ENCODE measurements around the gene SLC39A11.
"Not testable (repeated sequence)": the region's sequence is repeated elsewhere in the genome, so short reads cannot be mapped to it uniquely, and the experiment has no call there.

The SLC39A11 gene

DNA sequence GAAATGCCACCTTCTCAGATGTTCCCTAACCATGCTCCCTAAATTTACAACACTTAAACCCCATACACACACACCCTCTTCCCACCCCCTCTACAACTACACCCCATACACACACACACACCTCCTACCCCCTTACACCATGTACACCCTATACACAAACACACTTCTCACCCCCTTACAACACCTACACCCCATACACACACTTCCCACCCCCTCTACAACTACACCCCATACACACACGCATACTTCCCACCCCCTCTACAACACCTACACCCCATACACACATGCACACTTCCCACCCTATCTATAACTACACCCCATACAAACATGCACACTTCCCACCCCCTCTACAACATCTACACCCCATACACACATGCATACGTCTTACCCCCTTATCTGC lies 172.0 kb downstream of the SLC39A11 start:
- no peak for DNase-seq (ENCODE audit: low read depth in 3 of 3)

DNA sequence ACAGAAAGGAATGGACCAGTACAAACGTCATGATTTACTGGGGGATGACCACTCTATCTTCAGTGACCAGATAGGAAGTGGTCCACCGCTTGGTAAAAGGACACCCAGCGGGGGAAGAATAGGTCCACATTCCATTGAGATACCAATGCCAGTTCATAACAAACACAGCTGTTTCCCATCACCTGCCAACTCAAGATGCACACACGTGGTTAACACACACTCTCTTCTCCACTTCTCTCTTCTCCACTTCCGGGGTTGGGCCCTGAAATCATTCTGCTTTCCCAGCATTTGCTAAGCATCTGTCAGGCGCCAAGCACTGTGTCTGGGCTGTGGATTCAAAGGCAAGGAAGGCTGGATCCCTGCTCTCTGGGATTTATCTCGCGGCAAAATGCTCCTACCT lies 175.5 kb downstream of the SLC39A11 start:
- DNase-seq (ENCODE audit: low read depth in 3 of 3): no peak

DNA sequence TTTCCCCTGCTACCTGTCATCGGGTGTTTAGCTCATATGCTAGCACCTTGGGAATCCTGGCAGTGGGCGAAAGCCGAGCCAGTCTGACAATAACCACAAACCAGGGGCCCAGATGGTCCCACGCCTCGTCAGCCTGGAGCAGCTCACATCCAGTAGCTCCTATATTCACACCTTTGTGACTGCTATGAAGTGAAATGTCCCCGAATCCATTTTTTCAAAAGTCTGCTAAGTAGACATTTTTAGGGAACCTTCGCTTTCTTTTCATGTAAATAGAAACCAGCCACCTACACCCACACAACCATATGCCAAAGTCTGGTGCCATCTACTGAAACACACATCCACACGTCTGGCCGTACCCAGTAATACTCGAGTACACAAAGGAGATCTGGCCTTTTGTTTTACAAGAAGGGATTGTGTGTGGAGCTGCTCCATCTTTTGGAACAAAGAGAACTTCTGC lies 176.8 kb downstream of the SLC39A11 start:
- DNase-seq (ENCODE audit: low read depth in 3 of 3): no peak

DNA sequence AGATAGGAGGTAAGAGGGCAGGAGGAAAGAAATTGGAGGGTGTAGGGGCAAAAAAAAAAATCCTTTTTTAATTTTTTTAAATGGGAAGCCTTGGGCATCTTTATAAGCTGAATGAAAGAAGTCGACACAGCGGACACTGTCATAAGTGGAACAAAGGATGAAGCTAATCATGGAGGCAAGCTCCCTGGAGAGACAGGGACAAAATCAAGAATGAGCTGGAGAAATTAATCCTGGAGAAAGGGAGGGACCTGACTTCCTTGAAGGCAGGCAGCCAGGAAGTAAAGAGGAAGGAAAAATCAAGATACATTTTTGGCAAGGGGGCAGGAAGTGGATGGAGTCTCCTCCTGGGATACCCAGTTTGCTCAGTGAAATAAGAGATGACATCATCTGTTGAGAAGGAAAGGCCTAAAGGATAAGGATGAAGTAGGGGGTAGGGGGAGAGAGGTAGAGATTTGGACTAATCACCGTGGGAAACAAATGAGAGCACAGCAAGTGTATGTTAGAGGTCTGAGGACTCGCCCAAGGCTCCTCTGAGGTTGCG lies 179.3 kb downstream of the SLC39A11 start:
- no peak for DNase-seq (ENCODE audit: low read depth in 3 of 3)

DNA sequence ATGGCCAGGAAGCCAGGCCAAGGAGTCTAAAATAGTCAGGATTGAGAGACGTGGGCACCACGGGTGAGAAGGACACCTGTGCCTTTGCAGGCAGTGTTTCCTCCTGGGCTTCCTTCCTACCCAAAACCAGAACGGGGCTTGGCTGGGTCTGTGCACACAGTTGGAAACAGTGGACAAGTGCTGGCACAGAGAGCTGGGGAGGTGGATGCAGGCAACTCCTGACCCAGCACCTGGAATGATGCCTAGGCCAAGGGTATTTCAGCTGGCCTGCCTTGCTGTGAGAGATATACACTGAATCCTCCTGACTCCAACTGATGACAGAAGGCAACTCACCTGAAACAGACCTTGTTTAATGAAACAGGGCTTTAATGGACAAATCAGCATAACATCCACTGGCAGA lies 186.2 kb downstream of the SLC39A11 start:
- no peak for DNase-seq (ENCODE audit: low read depth in 3 of 3)

DNA sequence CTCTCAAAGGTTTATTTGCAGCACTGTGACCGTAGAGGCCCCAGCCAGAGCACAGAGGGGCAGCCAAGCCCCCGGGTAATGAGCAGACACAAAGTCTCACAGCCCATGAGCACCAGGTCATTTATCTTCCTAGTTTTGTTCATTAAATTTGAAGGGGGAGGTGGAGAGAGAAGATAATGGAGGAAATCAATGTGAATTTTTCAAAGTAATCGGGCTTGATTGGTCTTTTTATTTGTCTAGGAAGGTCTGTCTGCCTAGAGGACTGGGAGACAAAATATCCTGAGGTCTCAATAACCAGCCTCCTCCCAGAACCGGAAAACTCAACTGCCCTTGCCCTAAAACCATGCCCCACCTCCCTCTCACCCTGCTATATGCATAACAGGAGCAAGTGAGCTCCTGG lies 189.0 kb downstream of the SLC39A11 start:
- DNase-seq (ENCODE audit: low read depth in 3 of 3): no peak

DNA sequence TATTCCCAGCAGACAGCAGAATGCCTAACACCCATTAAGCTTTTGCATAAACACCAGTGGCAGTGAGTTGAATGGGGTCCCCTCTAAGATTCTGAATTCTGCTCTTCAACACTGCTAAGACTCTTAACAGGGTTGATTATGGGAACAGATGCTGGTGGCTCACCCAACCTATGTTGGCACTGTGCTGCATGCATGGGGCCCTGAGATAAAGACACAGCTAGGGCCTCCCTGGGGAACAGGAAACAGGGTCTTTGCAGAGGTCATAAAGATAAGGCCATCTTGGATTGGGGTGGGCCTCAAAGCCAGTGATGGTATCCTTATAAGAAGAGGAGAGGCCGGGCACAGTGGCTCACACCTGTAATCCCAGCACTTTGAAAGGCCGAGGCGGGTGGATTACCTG lies 190.8 kb downstream of the SLC39A11 start:
- no peak for DNase-seq (ENCODE audit: low read depth in 3 of 3)

DNA sequence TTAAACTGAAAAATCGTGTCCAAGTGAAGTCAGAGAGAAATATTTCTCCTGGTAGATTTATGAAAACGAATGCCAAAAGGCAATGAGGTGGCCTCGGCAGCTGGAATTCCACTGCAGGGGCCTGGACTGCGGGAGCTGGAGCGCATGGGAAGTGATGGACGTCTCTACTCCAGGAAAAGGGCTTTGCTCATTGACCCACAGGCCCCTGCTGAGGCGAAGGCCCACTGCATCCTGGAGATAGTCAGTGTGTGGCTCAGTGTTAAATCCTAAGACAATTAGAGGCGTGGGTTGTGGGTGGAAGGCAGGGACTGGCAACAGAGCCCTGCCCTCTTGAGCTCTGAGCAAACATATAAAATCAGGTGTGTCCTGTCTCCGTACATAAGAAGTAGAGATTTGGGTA lies 191.4 kb downstream of the SLC39A11 start:
- DNase-seq (ENCODE audit: low read depth in 3 of 3): no peak

DNA sequence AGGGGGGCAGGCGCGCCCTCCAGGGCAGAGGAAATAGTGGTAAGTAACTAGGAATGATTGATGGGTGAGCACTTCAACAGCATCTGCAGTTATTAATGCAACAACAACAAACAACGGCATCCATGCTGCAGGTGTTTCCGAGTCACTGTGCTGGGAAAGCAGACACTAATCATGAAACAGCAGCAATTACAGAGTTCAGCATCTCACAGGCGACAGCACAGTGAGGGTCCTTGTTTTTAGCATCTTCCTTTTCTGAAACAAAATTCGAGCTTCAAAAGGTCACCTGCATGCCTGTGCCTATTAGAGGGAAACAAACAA lies 191.9 kb downstream of the SLC39A11 start:
- DNase-seq (ENCODE audit: low read depth in 3 of 3): no peak

DNA sequence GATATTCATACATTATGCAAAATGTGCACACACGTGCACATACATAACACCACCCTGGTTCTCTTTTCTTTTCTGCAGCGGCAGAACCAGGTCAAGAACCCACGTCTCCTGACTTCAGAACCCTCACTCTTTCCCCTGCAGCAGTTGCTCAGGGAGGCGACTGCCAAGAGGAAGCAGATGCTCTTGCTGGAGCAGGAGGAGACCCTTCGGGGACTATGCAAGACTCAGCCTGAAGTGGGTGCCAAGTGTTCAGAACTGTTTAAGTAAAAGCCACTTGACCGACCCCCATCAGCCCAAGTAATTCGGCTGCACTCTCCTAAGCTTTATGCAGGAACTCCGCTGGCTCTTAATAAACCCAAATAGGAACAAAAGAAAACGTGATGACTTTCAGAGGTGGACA lies 193.8 kb downstream of the SLC39A11 start:
- DNase-seq (ENCODE audit: low read depth in 3 of 3): no peak

DNA sequence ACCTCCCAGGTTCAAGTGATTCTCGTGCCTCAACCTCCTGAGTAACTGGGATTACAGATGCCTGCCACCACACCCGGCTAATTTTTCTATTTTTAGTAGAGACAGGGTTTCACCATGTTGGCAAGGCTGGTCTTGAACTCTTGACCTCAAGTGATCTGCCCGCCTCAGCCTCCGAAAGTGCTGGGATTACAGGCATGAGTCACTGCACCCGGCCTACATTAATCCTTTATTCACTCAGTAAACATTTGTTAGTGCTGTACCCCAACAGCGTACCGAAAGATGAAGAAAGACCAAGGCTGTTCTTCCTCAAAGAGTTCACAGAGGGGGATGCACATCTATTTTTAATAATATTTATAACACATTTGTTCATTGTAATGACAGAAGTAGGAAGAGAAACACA lies 196.2 kb downstream of the SLC39A11 start:
- not testable (repeated sequence) for DNase-seq (ENCODE audit: low read depth in 3 of 3)

DNA sequence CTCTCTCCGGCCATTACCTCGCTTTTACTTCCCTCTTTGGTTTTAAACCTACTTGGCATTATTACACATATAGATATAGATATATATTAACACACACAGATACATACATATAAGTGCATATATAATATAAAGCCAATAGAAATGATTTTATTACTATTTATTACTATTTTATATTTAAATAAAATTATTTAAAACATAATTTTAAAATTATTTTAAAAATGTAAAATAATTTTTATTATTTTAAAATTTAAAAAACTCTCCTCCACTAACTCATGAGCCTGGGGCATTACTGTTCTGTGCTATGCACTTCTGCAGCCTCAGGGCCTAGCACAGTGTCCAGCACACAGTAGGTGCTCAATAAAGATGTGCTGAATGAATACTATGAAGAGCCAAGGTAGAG lies 200.9 kb downstream of the SLC39A11 start:
- DNase-seq (ENCODE audit: low read depth in 3 of 3): no peak

DNA sequence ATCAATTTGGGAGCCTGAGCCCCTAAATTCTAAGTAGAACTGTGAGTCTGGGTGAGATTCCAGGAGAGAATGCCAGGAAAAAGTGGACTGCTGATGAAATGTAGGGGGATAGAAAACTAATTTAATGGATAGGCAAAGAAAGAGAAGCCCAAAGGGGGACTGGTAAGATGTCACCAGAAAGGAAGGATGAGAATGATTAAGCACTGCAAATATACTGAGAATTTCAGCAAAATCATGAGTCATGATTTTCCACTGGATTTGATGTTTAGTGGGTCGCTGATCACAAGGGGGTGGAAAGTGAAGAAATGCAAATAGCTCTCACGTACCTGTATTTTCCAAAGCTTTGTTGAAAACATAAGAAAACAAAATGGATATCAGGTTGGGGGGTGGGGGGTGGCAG lies 201.8 kb downstream of the SLC39A11 start:
- DNase-seq (ENCODE audit: low read depth in 3 of 3): no peak

DNA sequence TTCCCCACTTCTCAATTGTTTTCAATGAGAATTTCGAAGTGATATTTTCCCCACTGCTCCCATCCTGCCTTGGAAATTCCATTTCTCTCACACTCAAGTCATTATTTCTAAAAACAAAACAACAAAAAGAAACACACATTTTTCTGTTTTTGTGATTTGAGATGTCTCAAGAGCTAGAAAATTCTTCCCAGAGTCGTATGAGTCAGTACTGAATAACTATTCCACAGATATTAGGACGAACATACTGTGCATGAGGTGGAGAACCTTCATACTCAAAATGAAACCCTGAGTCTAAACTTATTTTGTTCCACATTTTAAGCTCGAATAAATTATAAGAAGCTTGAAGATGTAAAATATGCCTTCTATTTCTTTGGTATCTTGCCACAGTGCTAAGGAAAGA lies 204.6 kb downstream of the SLC39A11 start:
- DNase-seq (ENCODE audit: low read depth in 3 of 3): no peak

DNA sequence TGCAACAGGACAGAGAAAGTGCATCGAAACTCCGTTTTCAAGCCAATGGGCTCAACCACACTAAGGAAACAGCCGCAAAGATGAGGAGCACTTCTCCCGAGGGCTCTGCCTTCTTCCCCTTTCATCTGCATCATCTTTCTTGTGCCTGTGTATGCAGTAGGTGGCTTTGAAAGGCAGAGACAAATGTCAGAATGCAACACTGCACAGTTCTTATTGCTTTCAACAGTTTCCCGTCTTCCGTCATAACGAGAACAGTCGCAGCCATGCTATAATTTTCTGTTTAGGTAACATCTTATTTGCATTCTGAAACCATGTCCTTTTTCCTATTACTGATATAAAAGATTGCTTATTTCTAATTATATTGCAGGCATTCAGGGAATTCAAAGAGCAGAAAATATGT lies 205.2 kb downstream of the SLC39A11 start:
- no peak for DNase-seq (ENCODE audit: low read depth in 3 of 3)

DNA sequence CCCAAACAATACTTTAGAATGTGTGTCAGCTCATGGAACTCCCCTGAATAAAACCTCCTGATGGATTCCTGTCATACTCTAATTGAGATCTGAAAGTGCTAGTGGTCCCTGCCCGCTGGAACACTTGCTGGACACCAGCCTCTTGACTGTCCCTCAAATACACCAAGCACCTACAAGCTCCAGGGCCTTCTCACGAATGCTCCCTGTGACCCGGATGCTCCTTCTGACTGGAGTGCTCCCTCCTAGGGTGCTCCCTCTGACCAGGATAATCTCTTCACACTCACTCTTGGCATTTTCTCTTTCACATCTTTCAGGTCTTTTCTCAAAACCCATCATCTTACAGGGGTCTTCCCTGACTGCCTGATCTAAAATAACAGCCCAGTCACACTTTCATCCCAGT lies 205.9 kb downstream of the SLC39A11 start:
- DNase-seq (ENCODE audit: low read depth in 3 of 3): no peak

DNA sequence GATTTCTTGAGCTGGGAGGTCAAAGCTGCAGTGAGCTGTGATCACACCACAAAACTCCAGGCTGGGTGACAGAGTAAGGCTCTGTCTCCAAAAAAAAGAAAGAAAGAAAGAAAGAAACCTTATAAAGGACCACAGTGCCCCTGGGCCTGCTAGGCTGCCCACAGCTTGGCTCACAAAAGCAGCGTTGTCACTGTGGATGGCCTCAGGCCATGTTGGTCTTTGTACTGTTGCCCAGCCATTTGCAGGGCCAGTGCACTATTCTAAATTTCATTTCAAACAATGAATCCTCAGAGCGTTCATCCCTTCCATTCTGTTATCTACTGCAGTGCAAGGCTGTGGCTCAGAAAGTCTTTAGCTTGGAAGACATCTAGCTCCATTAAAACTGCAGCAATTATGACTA lies 208.4 kb downstream of the SLC39A11 start:
- DNase-seq (ENCODE audit: low read depth in 3 of 3): no peak

DNA sequence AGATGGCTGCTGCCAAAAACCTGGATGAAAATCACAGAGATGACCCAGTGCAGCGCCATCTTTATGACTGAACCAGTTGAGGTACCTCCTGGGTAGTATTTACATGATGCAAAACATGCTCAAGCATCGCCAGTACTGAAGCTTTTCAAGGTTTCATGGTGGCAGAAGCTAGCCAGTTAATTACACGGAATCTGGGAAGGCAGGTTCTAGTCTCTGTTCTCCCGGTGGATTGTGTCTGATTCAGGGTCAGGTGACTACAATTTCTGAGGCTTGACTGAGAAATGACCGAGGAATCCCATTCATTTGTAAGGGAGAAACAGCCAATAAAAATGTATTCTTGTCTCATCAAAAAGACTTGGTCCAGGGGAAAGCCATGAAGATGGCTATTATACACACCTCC lies 209.1 kb downstream of the SLC39A11 start:
- DNase-seq (ENCODE audit: low read depth in 3 of 3): no peak

DNA sequence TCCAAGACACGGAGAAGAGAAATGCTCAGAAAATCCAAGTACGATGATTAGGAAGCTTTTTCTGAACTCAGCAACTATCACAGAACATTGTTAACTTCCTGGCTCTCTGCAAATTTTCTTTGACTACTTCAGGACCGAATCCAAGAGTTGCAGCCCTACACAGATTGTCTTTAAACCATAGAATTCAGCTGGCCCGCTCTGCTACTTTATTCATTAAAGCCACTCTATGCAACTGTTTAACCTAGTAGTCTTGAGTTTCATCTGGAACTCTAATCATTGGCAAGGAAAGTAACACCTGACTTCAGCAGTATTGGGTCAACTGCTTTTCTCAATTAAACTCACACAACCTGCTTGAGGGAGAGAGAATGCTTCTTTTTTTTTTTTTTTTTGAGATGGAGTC lies 210.1 kb downstream of the SLC39A11 start:
- DNase-seq (ENCODE audit: low read depth in 3 of 3): no peak

DNA sequence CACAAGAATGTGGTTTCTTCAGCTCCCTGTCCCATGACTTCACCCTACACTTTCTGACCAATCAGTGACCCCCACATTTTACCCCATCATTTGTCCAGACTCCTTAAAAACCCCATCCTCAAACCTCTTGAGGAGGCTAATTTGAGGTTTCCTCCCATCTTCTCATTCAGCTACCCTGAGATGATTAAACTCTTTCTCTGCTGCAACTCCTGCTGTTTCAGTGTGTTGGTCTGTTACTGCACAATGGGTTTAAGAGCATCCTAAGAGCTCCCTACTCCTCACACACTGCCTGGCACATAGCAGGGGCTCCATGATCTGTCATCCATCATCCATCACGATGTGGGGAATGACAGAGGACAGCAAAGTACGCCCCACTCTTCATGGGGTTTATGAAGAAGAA lies 212.6 kb downstream of the SLC39A11 start:
- no peak for DNase-seq (ENCODE audit: low read depth in 3 of 3)

DNA sequence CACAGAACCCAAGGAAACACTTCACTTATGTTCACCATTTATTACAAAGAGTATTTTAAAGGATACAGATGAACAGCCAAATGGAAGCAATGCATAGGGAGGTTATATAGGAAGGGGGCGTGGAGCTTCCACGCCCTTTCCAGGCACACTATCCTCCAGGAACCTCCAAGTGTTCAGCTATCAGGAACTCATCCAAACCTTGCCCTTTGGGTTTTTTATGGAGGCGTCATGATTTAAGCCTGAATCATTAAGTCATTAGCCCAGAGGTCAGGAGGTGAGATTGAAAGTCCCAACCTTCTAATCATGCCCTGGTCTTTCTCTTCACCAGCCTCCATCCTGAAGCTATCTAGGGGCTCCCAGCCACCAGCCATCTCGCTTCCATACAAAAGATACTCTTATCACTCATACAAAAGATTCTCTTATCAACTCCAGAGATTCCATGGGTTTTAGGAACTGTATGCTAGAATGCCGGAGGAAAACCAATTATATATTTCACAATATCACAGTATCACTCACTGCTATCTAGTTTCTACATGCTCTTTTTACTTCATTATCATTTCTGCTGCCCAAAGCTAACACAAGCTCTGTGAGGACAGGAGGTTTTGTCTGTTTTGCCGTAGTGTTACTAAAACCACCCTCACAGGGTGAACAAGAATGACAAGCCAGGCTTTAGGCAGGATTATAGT lies 213.4 kb downstream of the SLC39A11 start:
- no peak for DNase-seq (ENCODE audit: low read depth in 3 of 3)

DNA sequence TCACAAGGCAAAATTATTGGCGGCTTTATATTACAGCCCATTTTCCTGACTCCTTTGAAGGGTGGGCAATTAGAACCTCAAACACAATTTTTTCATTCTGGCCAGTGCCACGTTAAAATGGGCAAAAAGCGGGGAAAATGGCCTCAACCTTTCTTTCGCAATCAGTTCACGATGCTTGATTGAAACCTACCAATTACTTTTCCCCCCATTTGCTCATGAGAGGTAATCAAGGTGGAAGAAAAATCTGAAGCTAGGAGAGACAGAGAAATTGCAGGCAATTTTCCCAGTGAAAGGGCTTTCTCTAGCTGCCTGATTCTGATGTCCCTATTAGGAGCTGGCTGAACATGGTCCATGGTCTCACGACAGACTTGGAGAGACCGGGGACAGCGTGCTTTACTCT lies 215.1 kb downstream of the SLC39A11 start:
- no peak for DNase-seq (ENCODE audit: low read depth in 3 of 3)

DNA sequence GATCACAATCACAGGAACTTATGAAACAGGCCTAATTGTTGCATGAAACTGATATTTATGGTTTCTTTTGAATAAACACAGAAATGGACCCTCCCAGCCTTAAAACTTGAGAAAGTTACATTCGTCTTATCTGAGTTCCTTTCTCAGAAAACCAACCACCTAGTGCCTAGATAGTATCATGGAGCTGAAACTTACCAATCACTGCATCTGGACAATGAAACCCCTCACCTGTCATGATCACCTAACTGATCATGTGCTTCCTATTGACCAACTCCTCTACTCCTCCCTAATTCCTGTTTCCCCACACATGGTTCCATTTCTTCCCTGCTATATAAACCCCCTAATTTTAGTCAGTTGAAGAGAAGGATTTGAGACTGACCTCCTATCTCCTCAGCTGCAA lies 216.1 kb downstream of the SLC39A11 start:
- DNase-seq (ENCODE audit: low read depth in 3 of 3): no peak

DNA sequence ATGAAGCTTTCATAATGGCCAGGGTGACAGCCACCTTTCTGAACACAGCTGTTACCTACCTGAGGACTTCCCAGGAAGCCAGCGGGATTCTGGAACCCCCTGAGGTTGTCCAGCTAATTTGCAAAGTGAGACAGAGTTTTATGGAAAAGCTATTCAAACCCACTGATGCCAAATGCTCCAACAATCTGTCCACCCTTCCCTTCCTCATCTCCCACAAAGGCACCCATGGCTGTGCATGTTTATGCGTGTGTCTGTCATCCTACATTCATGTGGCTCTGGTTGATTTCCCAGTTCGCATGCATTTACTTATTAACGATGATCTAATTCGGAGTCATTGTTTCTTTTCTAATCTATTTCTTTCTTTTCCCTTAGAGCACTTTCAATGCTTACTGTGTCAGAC lies 217.1 kb downstream of the SLC39A11 start:
- no peak for DNase-seq (ENCODE audit: low read depth in 3 of 3)

Measured in stimulated activated CD4-positive, alpha-beta T cell treated with anti-CD3 and anti-CD28 coated beads, TNF-alpha, amount 100 ng/mL, for 48 hours (primary cell).